Gastrocnemius medialis (tissue), 4 donors: ENCODE measurements around the gene C13orf46.

ENCODE experiments used
- POLR2A ChIP-seq, 2 donors: fragments of 450-650 bp; IDR thresholded peaks; one replicate each; pipeline ENCODE4 v1.6.1; 2017; ENCODE audit warnings: antibody characterized with exemption in 2 of 2, mild to moderate bottlenecking in 2 of 2, moderate library complexity in 2 of 2
- TF ChIP-seq, protein P1 (sequence below), 5 experiments: fragments of 450-650 bp in 3 of 5; fragments of 200-600 bp in 2 of 5; sonication (generic) in 2 of 5; IDR thresholded peaks in 4 of 5; conservative IDR thresholded peaks in 1 of 5; 1 replicate in 4 of 5; 2 replicates in 1 of 5; pipeline ENCODE4 v1.5.1; 2016 to 2019; ENCODE audit warnings: antibody characterized with exemption in 5 of 5, mild to moderate bottlenecking in 3 of 5, moderate library complexity in 3 of 5

- TF ChIP-seq, protein P1, sequence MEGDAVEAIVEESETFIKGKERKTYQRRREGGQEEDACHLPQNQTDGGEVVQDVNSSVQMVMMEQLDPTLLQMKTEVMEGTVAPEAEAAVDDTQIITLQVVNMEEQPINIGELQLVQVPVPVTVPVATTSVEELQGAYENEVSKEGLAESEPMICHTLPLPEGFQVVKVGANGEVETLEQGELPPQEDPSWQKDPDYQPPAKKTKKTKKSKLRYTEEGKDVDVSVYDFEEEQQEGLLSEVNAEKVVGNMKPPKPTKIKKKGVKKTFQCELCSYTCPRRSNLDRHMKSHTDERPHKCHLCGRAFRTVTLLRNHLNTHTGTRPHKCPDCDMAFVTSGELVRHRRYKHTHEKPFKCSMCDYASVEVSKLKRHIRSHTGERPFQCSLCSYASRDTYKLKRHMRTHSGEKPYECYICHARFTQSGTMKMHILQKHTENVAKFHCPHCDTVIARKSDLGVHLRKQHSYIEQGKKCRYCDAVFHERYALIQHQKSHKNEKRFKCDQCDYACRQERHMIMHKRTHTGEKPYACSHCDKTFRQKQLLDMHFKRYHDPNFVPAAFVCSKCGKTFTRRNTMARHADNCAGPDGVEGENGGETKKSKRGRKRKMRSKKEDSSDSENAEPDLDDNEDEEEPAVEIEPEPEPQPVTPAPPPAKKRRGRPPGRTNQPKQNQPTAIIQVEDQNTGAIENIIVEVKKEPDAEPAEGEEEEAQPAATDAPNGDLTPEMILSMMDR (IDR thresholded peaks at IDR 0.05 in 4 of 5, conservative IDR thresholded peaks at IDR 0.05 in 1 of 5) = no peak
- TF ChIP-seq POLR2A (IDR thresholded peaks at IDR 0.05) = no peak
These were observed 8.4 kb upstream of the C13orf46 start for GRCh38 chr13:113982296-113982661.
